T-helper 2 cell (primary cell): ENCODE results near the gene PPP1R13B.
A peak's percentile ranks its signal among the peaks of the same experiment; 100 is the strongest.

ENCODE experiments used
- DNase-seq, 5 experiments: peaks; one replicate each; pipeline versions ENCODE4 v3.0.0 to v3.0.0-alpha.2; 2012 to 2022

PPP1R13B gene

DNA sequence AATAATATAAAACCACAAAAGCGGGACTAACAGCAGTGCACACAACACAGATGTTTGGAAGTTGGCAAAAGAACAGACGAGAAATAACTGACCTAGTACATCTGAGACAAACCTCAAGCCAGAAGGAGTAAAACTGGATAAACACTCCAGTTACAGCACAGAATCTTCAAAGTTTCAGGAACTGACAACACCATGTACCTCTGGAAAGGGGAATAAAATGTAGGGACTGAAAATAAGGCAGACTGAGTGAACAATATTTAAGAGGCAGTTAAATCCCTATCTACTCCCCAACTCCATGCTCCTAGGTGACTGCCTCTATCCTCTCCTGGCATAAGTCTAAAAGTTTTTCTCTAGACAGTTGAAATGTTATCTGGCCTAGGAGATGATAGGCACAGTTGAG lies 73.9 kb downstream of the PPP1R13B start:
- DNase-seq: no peak

DNA sequence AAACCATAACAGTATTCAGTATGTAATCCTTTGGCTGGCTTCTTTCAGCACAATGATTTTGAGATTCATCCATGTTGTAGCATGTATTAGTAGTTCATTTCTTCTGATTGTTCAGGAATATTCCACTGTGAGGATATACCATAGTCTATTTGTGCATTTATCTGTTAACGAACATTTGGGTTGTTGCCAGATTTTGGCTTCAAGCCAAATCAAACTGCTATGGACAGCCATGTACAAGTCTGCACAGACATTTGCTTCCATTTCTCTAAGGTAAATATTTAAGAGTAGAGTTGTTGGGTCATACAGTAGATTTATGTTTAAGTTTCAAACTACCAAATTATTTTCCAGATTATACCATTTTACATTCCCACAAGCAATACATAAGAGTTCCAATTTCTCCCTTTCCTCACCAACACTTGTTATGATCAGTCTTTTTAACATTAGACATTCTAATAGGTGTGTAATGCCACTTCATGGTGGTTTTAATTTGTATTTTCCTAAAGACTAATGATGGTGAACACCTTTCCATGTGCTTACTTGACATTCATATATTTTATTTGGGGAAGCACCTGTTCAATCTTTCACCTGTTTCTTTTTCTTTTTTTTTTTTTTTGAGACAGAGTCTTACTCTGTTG lies 75.2 kb downstream of the PPP1R13B start:
- no peak for DNase-seq

GRCh38 chr14:103770902-103771301 lies 76.5 kb downstream of the PPP1R13B start:
- no peak for DNase-seq

DNA sequence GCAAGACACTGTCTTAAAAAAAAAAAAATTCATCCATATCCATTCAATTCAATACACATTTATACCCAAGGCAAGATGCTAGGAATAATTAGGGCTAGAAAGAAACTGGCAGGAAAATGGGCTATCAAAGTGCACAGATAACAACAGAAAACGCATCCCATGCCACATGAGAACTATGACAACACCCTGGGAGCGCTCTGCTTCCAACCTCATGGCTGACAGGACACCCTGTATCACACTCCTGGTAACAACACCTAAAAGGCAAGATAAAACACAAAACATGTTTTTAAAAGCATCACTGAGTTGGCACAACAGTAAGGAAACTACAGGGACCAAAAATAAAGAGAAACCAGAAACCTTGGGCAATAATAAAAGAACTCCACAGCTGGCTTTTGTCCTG lies 76.9 kb downstream of the PPP1R13B start:
- DNase-seq: no peak

- no peak for DNase-seq
Measured at GRCh38 chr14:103767336-103767894, 80.0 kb downstream of the PPP1R13B start.

DNA sequence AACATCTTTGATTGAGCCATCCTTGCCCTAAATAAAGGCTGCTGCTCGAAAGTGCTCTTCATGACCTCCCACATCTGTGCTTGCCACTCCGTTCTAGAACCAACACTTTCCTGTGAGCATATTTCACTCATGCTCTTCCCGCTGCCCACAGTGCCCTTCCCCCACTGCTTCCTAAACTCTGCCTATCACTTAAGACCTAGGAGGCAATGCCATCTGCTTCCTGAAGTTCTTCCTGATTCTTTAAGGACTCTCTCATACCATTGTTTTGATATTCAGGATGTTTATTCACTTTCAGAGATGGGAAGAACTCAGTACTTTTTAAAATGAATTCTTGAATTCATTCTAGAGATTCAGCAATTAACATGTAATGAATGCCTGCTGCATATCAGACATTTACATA lies 81.8 kb downstream of the PPP1R13B start:
- no peak for DNase-seq

DNA sequence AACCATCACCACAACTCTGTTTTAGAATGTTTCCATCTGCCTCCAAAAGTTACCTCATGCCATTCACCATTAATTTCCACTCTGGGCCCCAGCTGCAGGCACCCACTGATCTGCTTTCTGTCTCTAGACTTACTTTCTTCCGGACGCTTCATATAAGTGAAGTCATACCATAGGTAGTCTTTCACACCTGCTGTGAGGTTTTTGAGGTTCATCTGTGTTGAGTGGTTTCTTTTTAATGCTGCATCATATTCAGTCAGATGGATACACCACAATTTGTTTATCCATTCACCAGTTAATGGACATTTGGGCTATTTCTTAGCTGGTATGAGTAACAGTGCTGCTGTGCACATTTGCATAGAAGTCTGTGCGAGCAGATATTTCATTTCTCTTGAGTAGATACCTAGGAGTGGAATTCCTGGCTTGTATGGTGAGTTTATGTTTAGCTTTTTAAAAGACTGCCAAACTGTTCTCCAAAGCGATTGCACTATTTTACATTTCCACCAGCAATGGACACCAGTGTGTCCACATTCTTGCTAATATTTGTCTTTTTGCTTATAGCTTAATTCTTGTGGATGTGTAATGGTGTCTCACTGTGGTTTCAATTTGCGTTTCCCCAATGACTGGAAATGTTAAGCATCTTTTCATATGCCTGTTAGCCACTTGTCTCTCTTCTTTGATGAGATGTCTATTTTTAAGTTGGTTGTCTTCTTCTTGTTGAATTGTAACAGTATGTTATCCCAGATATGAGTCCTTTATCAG lies 83.5 kb downstream of the PPP1R13B start:
- DNase-seq: no peak

DNA sequence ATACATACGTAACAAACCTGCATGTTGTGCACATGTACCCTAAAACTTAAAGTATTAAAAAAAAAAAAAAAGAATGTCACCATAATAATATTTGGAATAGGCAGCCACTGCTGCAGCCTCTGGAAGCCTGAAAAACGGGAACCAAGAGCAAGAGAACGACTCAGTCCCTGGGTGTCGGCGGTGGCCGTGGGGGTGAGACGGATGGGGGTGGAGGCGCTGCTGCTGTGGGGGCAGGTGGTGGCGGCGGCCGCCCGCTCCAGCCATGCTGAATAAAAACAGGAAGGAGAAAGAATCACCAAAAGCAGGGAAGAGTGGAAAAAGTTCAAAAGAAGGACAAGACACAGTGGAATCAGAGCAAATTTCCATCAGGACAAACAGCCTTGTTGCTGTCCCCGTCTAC lies 84.8 kb downstream of the PPP1R13B start:
- DNase-seq: no peak

DNA sequence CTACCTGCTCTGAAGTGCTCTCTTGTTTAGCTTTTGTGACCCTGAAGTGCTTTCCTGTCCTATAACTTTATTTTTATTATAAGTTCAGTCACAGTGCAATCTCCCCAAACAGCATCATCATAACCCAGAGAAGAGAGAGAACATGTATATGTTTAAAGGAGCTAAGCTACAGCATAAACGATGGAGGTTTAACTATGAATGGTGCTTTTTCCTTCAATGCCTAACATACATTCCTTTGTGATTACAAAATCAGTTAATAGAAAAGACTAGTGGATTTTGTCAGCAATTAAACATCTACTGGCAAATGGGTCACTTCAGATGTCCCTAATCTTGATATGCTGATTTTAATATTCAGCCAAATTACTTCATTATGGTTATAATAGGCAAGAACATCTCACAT lies 85.3 kb downstream of the PPP1R13B start:
- no peak for DNase-seq

DNA sequence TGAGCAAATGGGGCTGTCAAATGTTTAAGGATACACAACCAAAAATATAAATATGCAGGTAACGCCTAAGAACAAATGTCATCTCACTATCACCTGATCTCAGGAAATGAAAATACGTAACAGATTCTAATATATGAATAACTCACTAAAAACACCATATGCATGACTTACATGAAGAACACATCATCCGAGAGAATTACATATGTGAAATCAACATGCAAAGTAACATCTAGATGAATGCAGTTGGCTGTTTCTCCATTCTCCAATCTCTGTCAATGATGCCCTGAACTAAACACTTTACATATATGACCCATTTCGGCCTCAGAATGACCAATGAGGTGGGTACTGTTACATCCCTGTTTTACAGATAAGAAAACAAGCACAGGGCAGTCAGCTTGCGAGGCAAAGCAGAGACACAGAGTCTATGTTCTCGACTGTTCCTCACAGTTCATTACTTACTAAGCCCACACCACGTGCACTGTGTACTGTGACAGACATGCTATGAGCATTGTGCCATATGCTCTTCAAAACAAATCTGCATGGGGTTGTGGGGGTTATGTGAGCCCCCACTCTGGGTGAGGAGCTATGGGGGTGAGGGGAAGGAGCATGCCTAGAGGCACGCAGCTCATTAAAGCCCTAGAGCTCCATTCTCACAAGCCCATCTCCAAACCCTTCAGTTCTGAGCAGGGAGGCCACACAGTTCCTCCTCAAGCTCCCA lies 89.2 kb downstream of the PPP1R13B start:
- no peak for DNase-seq

DNA sequence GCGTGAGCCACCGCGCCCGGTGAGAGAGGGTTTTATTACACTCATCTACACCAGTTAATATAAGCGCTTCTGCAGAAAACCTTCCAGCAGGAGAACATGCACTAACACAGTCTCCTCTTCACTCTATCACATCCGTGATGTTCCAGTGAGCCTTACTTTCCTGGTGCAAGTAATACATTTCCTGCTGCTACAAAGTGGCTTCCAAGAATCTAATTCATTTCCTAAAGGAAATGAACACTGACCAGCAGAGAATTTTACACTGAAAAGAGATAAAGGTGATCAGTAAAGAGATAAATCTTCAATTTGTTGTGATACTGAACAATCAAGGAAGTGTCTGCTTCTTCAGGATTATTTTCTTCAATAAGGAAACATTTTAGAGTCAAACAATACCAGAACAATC lies 92.3 kb downstream of the PPP1R13B start:
- no peak for DNase-seq

DNA sequence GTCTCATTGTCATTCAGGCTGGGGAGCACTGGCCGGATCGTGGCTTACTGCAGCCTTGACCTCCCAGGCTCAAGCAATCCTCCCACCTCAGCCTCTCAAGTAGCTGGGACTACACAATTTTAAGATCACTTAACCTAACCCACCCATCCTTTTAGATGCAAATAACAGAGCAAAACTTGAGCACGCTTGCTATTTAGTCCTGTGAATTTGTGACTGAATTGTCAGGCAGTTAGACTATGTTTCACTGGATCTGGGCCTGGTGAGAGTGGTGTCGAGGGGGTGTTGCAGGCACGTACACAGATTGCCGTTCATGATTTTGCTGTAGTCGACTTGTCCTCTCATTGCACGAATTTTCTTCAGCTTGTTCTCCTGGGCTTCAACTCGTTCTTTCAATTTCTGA lies 93.6 kb downstream of the PPP1R13B start:
- no peak for DNase-seq

DNA sequence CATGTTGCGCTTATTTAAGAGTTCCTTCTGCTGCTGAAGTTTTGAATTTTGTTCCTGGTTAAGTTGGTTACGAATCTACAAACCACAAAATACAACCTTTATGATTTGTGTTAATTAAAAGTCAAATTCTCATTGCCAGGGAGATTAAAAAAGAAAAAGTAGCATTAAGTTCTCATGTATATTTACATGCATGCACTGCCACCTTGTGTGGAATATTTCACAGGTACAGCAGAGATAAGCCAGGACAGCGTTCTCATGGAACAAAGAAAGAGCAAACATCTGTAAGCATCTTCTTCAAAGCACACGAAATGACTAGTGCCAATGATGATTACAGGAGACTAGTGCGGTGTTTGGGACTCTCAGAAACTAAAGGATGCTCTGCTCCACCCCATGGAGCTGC lies 97.5 kb downstream of the PPP1R13B start:
- no peak for DNase-seq

DNA sequence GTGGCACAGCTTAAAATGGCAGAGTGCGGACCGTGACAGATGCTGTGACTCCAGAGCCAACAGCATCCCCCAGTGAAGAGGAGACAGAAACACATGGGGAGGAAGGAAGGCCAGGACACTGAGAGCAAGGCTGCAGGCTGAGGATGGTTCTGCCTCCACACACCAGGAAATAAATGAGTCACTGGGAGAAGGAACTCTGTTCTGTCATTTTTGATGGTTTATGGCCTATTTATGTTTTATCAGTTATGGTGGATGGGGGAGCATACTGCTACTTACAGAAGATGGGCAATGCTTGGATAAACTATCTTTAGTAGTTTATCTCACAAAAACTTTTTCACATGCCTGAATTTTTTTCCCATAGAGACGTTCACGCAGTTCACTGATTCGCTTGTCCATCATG lies 97.9 kb downstream of the PPP1R13B start:
- no peak for DNase-seq

GRCh38 chr14:103748534-103748857 lies 98.9 kb downstream of the PPP1R13B start:
- peak in 2 of 5 experiments; percentile 39 to 87 for DNase-seq

- DNase-seq: no peak
Measured at GRCh38 chr14:103746701-103747100, 100.7 kb downstream of the PPP1R13B start.

DNA sequence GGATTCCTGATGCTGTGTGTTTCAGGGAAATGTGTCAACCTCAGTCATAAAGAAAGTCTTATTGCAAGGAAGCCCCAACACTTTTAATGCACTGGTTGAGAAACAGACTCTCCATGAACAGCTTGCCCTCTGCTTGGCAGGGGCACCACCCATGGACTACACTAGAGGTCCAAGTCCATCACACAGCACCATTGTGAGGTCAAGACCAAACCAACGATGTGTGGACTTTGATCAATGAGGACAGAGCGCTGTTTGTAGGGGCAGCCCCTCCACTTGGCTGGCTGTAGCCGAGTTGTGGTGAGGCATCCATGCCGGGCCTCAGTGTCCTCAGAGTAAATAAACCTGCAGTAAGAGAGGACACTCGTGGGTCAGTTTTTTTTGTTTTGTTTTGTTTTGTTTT lies 102.0 kb downstream of the PPP1R13B start:
- no peak for DNase-seq

GRCh38 chr14:103744621-103745395 lies 102.6 kb downstream of the PPP1R13B start:
- DNase-seq: no peak

GRCh38 chr14:103743691-103744090 lies 103.7 kb downstream of the PPP1R13B start:
- DNase-seq: no peak

DNA sequence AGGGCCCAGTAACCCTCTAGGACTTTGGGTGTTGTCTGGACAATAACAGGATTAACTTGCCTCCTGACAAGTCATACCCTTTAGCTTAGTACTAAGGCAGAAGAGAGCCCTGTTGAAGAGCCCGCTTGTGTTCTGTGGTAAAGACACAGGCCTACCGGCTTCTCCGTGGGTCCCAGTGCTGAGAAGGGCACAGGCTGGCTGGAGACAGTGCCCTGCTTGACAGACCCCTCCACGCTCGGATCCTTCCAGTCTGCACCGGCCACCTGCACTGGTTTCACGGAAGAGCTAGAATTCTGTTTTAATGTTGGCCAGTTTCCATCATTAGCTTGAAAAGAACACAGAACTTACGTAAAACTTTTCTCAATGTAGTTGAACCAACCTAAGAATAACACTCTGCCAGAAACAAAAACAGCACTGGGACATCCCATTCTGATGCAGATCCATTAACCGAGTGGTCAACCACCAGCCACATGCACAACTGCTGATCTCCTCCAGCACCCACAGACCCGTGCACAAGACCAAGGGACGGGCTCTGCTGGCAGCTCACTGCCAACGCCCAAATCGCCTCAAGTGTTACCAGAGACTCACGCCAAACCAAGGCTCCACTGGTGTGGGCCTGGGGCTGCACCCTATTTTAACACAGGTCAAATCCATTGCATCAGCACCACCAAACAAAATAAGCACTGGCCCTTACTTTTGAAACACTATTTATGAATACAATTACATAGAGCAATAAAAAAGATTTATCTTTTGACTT lies 104.7 kb downstream of the PPP1R13B start:
- DNase-seq: no peak

DNA sequence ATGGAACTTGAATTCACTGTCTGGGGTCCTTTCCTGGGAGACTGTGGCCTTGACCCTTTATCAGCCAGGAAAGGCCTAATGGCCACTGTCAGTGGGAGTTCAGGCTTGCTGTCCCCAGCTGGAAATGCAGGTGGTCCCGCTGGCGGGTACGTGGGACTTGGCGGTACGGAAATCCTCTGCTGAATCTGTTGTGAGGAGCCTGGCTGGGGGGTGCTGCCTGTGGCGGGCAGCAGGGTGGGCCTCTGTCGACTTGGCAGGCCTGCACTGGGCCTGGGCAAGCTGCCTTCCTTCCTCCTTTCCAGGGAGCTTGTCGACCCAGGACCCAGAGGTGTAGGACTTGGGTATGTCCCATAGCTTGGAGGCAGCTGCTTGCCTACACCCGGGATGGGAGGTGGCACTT lies 105.5 kb downstream of the PPP1R13B start:
- no peak for DNase-seq

DNA sequence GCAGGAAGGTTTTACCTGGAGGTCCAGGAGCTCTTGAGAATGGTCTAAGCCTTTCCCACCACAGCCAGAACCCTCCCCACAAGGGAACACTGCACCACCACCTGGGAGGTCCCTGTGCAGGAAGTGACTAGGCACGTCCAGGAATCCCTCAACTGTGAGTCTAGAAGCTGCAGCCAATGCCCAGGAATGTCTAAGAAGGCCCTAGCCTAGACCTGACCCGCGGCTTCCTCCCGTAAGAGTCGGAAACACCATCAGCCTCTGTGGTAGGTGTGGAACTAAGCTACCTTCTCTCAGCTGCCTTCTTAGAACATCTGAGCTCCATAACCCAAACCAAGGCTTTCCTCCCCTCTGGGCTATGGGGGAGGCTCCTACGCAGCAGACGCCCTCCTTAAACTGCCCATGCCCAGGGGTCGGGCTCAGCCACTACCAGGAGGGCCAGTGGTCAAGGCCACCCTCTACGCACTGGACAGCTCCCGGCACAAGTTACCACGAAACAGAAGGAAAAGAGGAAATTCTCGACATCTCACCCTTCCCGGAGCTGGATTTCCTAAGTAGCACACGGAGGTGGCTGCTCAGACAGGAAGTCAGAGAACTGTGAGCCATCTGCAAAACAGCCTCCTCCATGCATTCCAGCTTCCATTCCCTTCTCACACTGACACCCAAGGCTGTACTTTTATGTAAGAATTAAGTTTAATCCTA lies 106.2 kb downstream of the PPP1R13B start:
- DNase-seq: no peak
